Left lung (tissue), 10 donors: ENCODE measurements around the gene PDGFC. TPM values are rescaled to one million over a fixed set of nuclear protein-coding genes. Genes with fewer than 3 reads are reported as not detected.

Source experiments
- ATAC-seq: fragments of 200-7000 bp; cut with Tn5 transposase; one replicate; pipeline ENCODE4 v1.9.1; 2020; ENCODE audit warnings: moderate library complexity
- DNase-seq, 4 donors: peaks; one replicate each; pipeline ENCODE4 v3.0.0-alpha.2; 2013 to 2020
- H3K27ac ChIP-seq, 2 donors: fragments of 200-600 bp; sonication (generic) in 1 of 2; one replicate each; pipeline versions ENCODE4 v1.5.0 to v1.8.0; 2020 to 2021
- H3K27me3 ChIP-seq, 2 donors: fragments of 200-600 bp; sonication (generic) in 1 of 2; one replicate each; pipeline versions ENCODE4 v1.5.0 to v1.8.0; 2020 to 2021
- H3K36me3 ChIP-seq, 2 donors: fragments of 200-600 bp; sonication (generic) in 1 of 2; one replicate each; pipeline versions ENCODE4 v1.5.0 to v1.8.0; 2020 to 2021
- H3K4me1 ChIP-seq, 2 donors: fragments of 200-600 bp; one replicate each; pipeline ENCODE4 v1.8.0; 2021
- H3K4me3 ChIP-seq, 2 donors: fragments of 200-600 bp; sonication (generic) in 1 of 2; one replicate each; pipeline versions ENCODE4 v1.5.0 to v1.8.0; 2020 to 2021; ENCODE audit warnings: mild to moderate bottlenecking in 1 of 2
- H3K9me3 ChIP-seq, 2 donors: fragments of 200-600 bp; sonication (generic) in 1 of 2; one replicate each; pipeline versions ENCODE4 v1.5.0 to v1.8.0; 2020 to 2021
- CTCF ChIP-seq, 2 donors: fragments of 200-600 bp; sonication (generic) in 1 of 2; IDR thresholded peaks; one replicate each; pipeline versions ENCODE4 v1.5.0 to v1.8.0; 2021; ENCODE audit warnings: antibody characterized with exemption in 2 of 2
- intact Hi-C, 2 donors: fragments of 100-400 bp; cut with DNase I; formaldehyde crosslinking; loops; one replicate each; pipeline versions ENCODE4 v1.11.2 to v1.14.2; 2022
- polyA plus RNA-seq, 6 donors: library from polyadenylated mRNA; unstranded; fragments of 120-200 nt; gene quantifications; one replicate each; pipeline ENCODE4 v1.2.1, GENCODE V29; 2013; ENCODE audit not compliant: insufficient read length in 6 of 6
- total RNA-seq, 2 donors: library from RNA; stranded (reverse); fragmentation: NEBNext Ultra II Directional; extraction: Animal tissue kit (Norgen Biotek cat#: 25700); gene quantifications; one replicate each; pipeline ENCODE4 v1.2.1, GENCODE V29; 2021
- donor health status: DM: no; HTN: yes; CAD: no.
- donor health status: DM: no; HTN: no; CAD: no.

PDGFC gene
- total and polyA plus RNA-seq, 8 donors, result 22.4 to 51.6 (median 37.4) TPM

GRCh38 chr4:156923525-156923924 is 48.1 kb downstream of the PDGFC start:
- TF ChIP-seq CTCF (IDR thresholded peaks at IDR 0.05), result no peak
- Histone ChIP-seq H3K27me3 (no peaks in the 10 kb centered on the region), H3K4me1 (no peaks in the 10 kb centered on the region), H3K27ac (no peak overlapping the region), H3K36me3 (no peaks in the 10 kb centered on the region), H3K9me3 (peaks cover 0 to 11% of the 10 kb centered on the region in 2 donors), H3K4me3 (no peak overlapping the region)
- ATAC-seq (no peak), DNase-seq (no peak)
- intact Hi-C loops, result no loop called here

GRCh38 chr4:156915221-156915620 is 56.4 kb downstream of the PDGFC start:
- no peak for ATAC-seq
- no peaks in the 10 kb centered on the region for H3K36me3 ChIP-seq
- no peak for DNase-seq
- no peak for TF ChIP-seq CTCF (IDR thresholded peaks at IDR 0.05)
- no peak overlapping the region for H3K27ac ChIP-seq
- intact Hi-C loops, result no loop called here
- no peaks in the 10 kb centered on the region for H3K4me1 ChIP-seq
- no peak overlapping the region for H3K4me3 ChIP-seq
- peaks cover 0 to 11% of the 10 kb centered on the region in 2 donors for H3K9me3 ChIP-seq
- no peaks in the 10 kb centered on the region for H3K27me3 ChIP-seq

GRCh38 chr4:156913234-156913633 is 58.4 kb downstream of the PDGFC start:
- H3K27ac ChIP-seq, result no peak overlapping the region
- no peaks in the 10 kb centered on the region for H3K36me3 ChIP-seq
- ATAC-seq (no peak), DNase-seq (no peak)
- H3K9me3 ChIP-seq, result peaks cover 0 to 11% of the 10 kb centered on the region in 2 donors
- intact Hi-C loops, result no loop called here
- H3K4me3 ChIP-seq, result no peak overlapping the region
- TF ChIP-seq CTCF (IDR thresholded peaks at IDR 0.05), result no peak
- no peaks in the 10 kb centered on the region for H3K4me1 ChIP-seq
- no peaks in the 10 kb centered on the region for H3K27me3 ChIP-seq

- DNase-seq (no peak), ATAC-seq (no peak)
- H3K9me3 ChIP-seq, result peaks cover 0 to 10% of the 10 kb centered on the region in 2 donors
- H3K4me3 ChIP-seq, result no peak overlapping the region
- no peaks in the 10 kb centered on the region for H3K36me3 ChIP-seq
- H3K27me3 ChIP-seq, result no peaks in the 10 kb centered on the region
- intact Hi-C loops, result no loop called here
- TF ChIP-seq CTCF (IDR thresholded peaks at IDR 0.05), result no peak
- H3K4me1 ChIP-seq, result no peaks in the 10 kb centered on the region
- H3K27ac ChIP-seq, result no peak overlapping the region
These were observed 62.6 kb downstream of the PDGFC start for GRCh38 chr4:156909010-156909409.

GRCh38 chr4:156906325-156906724 is 65.3 kb downstream of the PDGFC start:
- Histone ChIP-seq H3K36me3 (no peaks in the 10 kb centered on the region), H3K27me3 (no peaks in the 10 kb centered on the region), H3K4me3 (no peak overlapping the region), H3K9me3 (no peaks in the 10 kb centered on the region), H3K4me1 (no peaks in the 10 kb centered on the region), H3K27ac (no peak overlapping the region)
- ATAC-seq (no peak), DNase-seq (no peak)
- TF ChIP-seq CTCF (IDR thresholded peaks at IDR 0.05), result no peak
- intact Hi-C loops, result no loop called here
